ENCODE data around the gene SPATA9. TPM values are rescaled to one million over a fixed set of nuclear protein-coding genes. Genes with fewer than 3 reads are reported as not detected.

The SPATA9 gene
- total and polyA plus RNA-seq, 2 of the 8 experiments (the other 6 are each of a cell fraction or from before 2014, with no cell fraction given), result not detected

- TF ChIP-seq TEAD4 (IDR thresholded peaks at IDR 0.05; ENCODE audit: low read depth, low read length) (no peak), CTCF (IDR thresholded peaks at IDR 0.05; ENCODE audit: control extremely low read depth in 1 of 3, insufficient read depth in 1 of 3, low read depth in 1 of 3, low read length in 3 of 3) (no peak), CHD1 (IDR thresholded peaks at IDR 0.05; ENCODE audit: low read depth, low read length) (no peak), MAFK (IDR thresholded peaks at IDR 0.05; ENCODE audit: low read depth, low read length) (no peak)
- TF ChIP-seq, protein P1, sequence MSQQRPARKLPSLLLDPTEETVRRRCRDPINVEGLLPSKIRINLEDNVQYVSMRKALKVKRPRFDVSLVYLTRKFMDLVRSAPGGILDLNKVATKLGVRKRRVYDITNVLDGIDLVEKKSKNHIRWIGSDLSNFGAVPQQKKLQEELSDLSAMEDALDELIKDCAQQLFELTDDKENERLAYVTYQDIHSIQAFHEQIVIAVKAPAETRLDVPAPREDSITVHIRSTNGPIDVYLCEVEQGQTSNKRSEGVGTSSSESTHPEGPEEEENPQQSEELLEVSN (IDR thresholded peaks at IDR 0.05), result no peak
Observed at GRCh38 chr5:95718738-95719137, 35.9 kb upstream of the SPATA9 start (continued).
